Fibroblast of skin of left quadriceps (primary cell): ENCODE measurements around the gene CYB561A3.

ENCODE experiments used
- DNase-seq, 2 experiments: peaks; one replicate each; pipeline ENCODE4 v3.0.0-alpha.2; 2013; ENCODE audit warnings: low read depth in 2 of 2

CYB561A3 gene

GRCh38 chr11:61345170-61345610 is 16.5 kb downstream of the CYB561A3 start:
- no peak for DNase-seq

- no peak for DNase-seq
Measured at GRCh38 chr11:61343792-61344745, 17.6 kb downstream of the CYB561A3 start.

GRCh38 chr11:61342207-61342803 is 19.4 kb downstream of the CYB561A3 start:
- no peak for DNase-seq

GRCh38 chr11:61341706-61342105 is 20.0 kb downstream of the CYB561A3 start:
- DNase-seq = no peak

- DNase-seq = no peak
Measured at GRCh38 chr11:61340979-61341378, 20.7 kb downstream of the CYB561A3 start.

- no peak for DNase-seq
Measured at GRCh38 chr11:61339490-61339878, 22.2 kb downstream of the CYB561A3 start.

- DNase-seq = no peak
Measured at GRCh38 chr11:61338783-61339489, 22.7 kb downstream of the CYB561A3 start.

GRCh38 chr11:61337706-61338470 is 23.8 kb downstream of the CYB561A3 start:
- DNase-seq = no peak

GRCh38 chr11:61336171-61336935 is 25.3 kb downstream of the CYB561A3 start:
- peak; percentile 34 to 42 for DNase-seq

GRCh38 chr11:61335355-61335710 is 26.3 kb downstream of the CYB561A3 start:
- no peak for DNase-seq

- DNase-seq = no peak
Measured at GRCh38 chr11:61334434-61335354, 27.0 kb downstream of the CYB561A3 start.

- DNase-seq = no peak
Measured at GRCh38 chr11:61333550-61334433, 27.9 kb downstream of the CYB561A3 start.

GRCh38 chr11:61332797-61333549 is 28.7 kb downstream of the CYB561A3 start, which contains the start of the genes DDB1 and TKFC:
Gene DDB1, minus strand, starts transcription at chr11:61333105. Its CDS starts 137 bp downstream, at chr11:61332968.
Gene TKFC, plus strand, starts transcription at chr11:61333228. Its CDS starts 1,501 bp downstream, at chr11:61334729.
- peak; percentile 82 to 85 for DNase-seq

GRCh38 chr11:61332281-61332796 is 29.3 kb downstream of the CYB561A3 start:
- DNase-seq = no peak

- no peak for DNase-seq
Measured at GRCh38 chr11:61331651-61332050, 30.0 kb downstream of the CYB561A3 start.

GRCh38 chr11:61329871-61330270 is 31.8 kb downstream of the CYB561A3 start:
- no peak for DNase-seq

GRCh38 chr11:61328351-61328750 is 33.3 kb downstream of the CYB561A3 start:
- DNase-seq = no peak

GRCh38 chr11:61327669-61328071 is 34.0 kb downstream of the CYB561A3 start:
- peak in 1 of 2 experiments; percentile 10 for DNase-seq
